K562 (cell line): ENCODE measurements around the gene GON4L. TPM values are rescaled to one million over a fixed set of nuclear protein-coding genes. Genes with fewer than 3 reads are reported as not detected.
"Not testable (repeated sequence)": the region's sequence is repeated elsewhere in the genome, so short reads cannot be mapped to it uniquely, and the experiment has no call there.

Source experiments
- CHD2 ChIP-seq: IDR thresholded peaks from 2 replicates; pipeline ENCODE4 v1.6.1; 2011; ENCODE audit warnings: low read depth, low read length
- CREM ChIP-seq: IDR thresholded peaks from 2 replicates; pipeline ENCODE4 v1.6.1; 2014; ENCODE audit warnings: antibody characterized with exemption, low read depth
- EP300 ChIP-seq: IDR thresholded peaks from 2 replicates; pipeline ENCODE4 v1.6.1; 2012; ENCODE audit warnings: low read length, improper control_type of control experiment
- GATA2 ChIP-seq: sonication (generic); formaldehyde crosslinking; IDR thresholded peaks from 2 replicates; pipeline ENCODE4 v1.4.0; 2020; ENCODE audit warnings: mild to moderate bottlenecking, missing genetic modification reagents
- KDM5B ChIP-seq: fragments of 200-600 bp; sonication (generic); IDR thresholded peaks from 2 replicates; pipeline ENCODE4 v1.6.1; 2012; ENCODE audit warnings: low read depth, mild to moderate bottlenecking, moderate library complexity, low read length, control low read depth, inconsistent platforms; ENCODE audit not compliant: insufficient replicate concordance
- MYC ChIP-seq, 2 experiments: fragments of 250-450 bp in 1 of 2; sonication (Bioruptor Pico) in 1 of 2; IDR thresholded peaks; 2 replicates each; pipeline versions ENCODE4 v1.5.1 to v1.6.1; 2012 to 2021; ENCODE audit warnings: low read depth in 2 of 2, borderline replicate concordance in 1 of 2, improper control_type of control experiment in 1 of 2, low read length in 1 of 2, mild to moderate bottlenecking in 1 of 2, moderate library complexity in 1 of 2
- MYNN ChIP-seq, 2 experiments: sonication (generic); formaldehyde crosslinking in 1 of 2; IDR thresholded peaks; 2 replicates each; pipeline versions ENCODE4 v1.5.0 to v1.6.1; 2016 to 2020; ENCODE audit warnings: antibody characterized with exemption in 1 of 2, missing genetic modification reagents in 1 of 2
- PHF8 ChIP-seq: fragments of 200-600 bp; sonication (generic); IDR thresholded peaks from 2 replicates; pipeline ENCODE4 v1.6.1; 2012; ENCODE audit warnings: mixed run types, mild to moderate bottlenecking, inconsistent platforms, low read length, moderate library complexity, borderline replicate concordance
- RAD21 ChIP-seq, 2 experiments: fragments of 250-450 bp in 1 of 2; fragments of 450-650 bp in 1 of 2; sonication (Bioruptor Pico) in 1 of 2; formaldehyde crosslinking in 1 of 2; IDR thresholded peaks in 1 of 2; conservative IDR thresholded peaks in 1 of 2; 2 replicates each; pipeline versions ENCODE4 v1.4.0 to v1.8.0; 2020 to 2022; ENCODE audit warnings: mild to moderate bottlenecking in 2 of 2, moderate library complexity in 1 of 2
- RBFOX2 ChIP-seq: fragments of 200-400 bp; formaldehyde crosslinking; IDR thresholded peaks from 2 replicates; pipeline ENCODE4 v1.6.1; 2017; ENCODE audit warnings: low read depth, mild to moderate bottlenecking, low read length, moderate library complexity
- SMARCA4 ChIP-seq: fragments of 450-650 bp; IDR thresholded peaks from 2 replicates; pipeline ENCODE4 v1.6.1; 2016
- SMARCE1 ChIP-seq: fragments of 450-650 bp; IDR thresholded peaks from 2 replicates; pipeline ENCODE4 v1.7.1; 2016; ENCODE audit warnings: mild to moderate bottlenecking
- SRF ChIP-seq, 2 experiments: fragments of 250-450, 450-650 bp in 1 of 2; sonication (Bioruptor Pico) in 1 of 2; sonication (generic) in 1 of 2; formaldehyde crosslinking; IDR thresholded peaks; 2 replicates each; pipeline versions ENCODE4 v1.5.0 to v1.5.1; 2020 to 2022; ENCODE audit warnings: mild to moderate bottlenecking in 1 of 2, missing genetic modification reagents in 1 of 2
- UBTF ChIP-seq, 2 experiments: IDR thresholded peaks; 2 replicates each; pipeline ENCODE4 v1.6.1; 2012; ENCODE audit warnings: improper control_type of control experiment in 2 of 2, low read depth in 2 of 2, low read length in 2 of 2, borderline replicate concordance in 1 of 2
- polyA plus RNA-seq, 8 experiments: library from polyadenylated mRNA; depleted of rRNA in 4 of 8; stranded (reverse) in 5 of 8; unstranded in 3 of 8; fragments of >200 nt; fragmentation: Nextera tagmentation in 2 of 8; fragmentation: Illumina TruSeq in 1 of 8; extraction: Ambion mirVana in 2 of 8; extraction: Trizol in 1 of 8; gene quantifications; 2 replicates each; pipeline versions ENCODE4 v1.2.1 to v1.2.3, GENCODE V29; 2011 to 2014; ENCODE audit warnings: inconsistent platforms in 1 of 8, missing spikeins in 1 of 8
- total RNA-seq, 7 experiments: library from RNA; depleted of rRNA in 6 of 7; stranded (reverse); fragments of >200 nt in 6 of 7; fragmentation: Illumina TruSeq in 2 of 7; extraction: Trizol in 2 of 7; gene quantifications; 2 replicates each; pipeline versions ENCODE4 v1.2.1 to v1.2.3, GENCODE V29; 2011 to 2021; ENCODE audit warnings: low replicate concordance in 1 of 7
- TF ChIP-seq, protein P1 (sequence below), 2 experiments: fragments of 450-650 bp; conservative IDR thresholded peaks; 2 replicates each; pipeline ENCODE4 v1.6.1; 2017; ENCODE audit warnings: mild to moderate bottlenecking in 2 of 2, moderate library complexity in 2 of 2
- TF ChIP-seq, protein P2 (sequence below), 2 experiments: fragments of 450-650 bp; IDR thresholded peaks; 2 replicates each; pipeline ENCODE4 v1.6.1; 2018; ENCODE audit warnings: mild to moderate bottlenecking in 2 of 2, low read depth in 1 of 2; ENCODE audit not compliant: partially characterized antibody in 2 of 2

Gene GON4L
- total and polyA plus RNA-seq, 9 of the 15 experiments (the other 6 are each of a cell fraction or from before 2014, with no cell fraction given), result 20.2 to 47.4 (median 33.6) TPM

DNA sequence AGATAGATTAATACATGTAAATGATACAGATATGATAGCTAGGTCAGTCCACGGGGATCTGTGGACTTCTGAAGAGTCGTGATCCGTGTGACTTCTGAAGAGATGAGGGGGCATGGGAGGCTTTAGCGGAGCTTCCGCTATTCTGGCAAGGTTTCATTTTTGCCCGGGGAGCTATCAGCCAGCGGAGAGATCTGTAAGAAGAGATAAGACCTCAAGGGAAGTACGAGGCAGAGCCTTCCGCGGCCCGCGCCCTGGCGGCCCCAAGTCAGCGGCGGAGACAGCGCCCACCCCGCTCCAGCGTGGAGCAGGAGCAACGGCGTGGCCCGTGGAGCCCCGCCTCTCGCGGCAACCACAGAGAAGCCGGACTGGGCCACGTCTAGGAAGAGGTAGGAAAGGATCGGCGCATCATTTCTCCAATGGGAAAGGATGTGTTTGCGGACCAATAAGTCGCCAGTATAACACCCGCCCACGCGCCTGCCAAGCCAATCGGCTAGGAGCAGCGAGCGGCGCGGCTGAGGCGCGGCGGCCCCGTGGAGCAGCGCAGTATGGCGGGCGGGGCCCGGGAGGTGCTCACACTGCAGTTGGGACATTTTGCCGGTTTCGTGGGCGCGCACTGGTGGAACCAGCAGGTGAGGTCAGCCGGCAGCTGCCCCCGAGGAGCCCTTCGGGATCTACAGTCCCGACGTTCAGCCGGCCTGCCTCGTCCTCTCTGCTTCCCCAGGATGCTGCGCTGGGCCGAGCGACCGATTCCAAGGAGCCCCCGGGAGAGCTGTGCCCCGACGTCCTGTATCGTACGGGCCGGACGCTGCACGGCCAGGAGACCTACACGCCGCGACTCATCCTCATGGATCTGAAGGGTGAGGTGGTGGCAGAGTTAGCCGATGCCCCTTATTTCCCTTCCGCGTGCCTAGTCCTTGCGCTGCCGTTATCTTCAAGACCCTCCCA, 111.5 kb downstream of the GON4L start (continued):
- TF ChIP-seq MYNN (IDR thresholded peaks at IDR 0.05) (peak; percentile 19; the same call in 1 of the 2 replicates), SMARCE1 (peak; percentile 85), GATA2 (CRISPR knock-in tag) (peak; percentile 75), CHD2 (peak; percentile 79; the same call in 1 of the 2 replicates), UBTF (IDR thresholded peaks at IDR 0.05; ENCODE audit: borderline replicate concordance in 1 of 2, low read depth in 2 of 2, low read length in 2 of 2) (peak; percentile 71 to 83; a peak in 2 of 4 replicates), SRF (CRISPR knock-in tag; IDR thresholded peaks at IDR 0.05) (peak in 1 of 2 experiments; percentile 47; a peak in 1 of 4 replicates), RAD21 (CRISPR knock-in tag; conservative IDR thresholded peaks at IDR 0.05 in 1 of 2, IDR thresholded peaks at IDR 0.05 in 1 of 2) (peak in 1 of 2 experiments; percentile 23; a peak in 1 of 4 replicates), RBFOX2 (peak; percentile 89), KDM5B (peak; percentile 88), CREM (peak; percentile 70), PHF8 (peak; percentile 66; the same call in 1 of the 2 replicates), EP300 (peak; percentile 29; the same call in 1 of the 2 replicates), MYC (IDR thresholded peaks at IDR 0.05; ENCODE audit: low read depth, low read length) (peak; percentile 92), SMARCA4 (peak; percentile 85)
- TF ChIP-seq MYNN (CRISPR knock-in tag; IDR thresholded peaks at IDR 0.05); MYC (CRISPR knock-in tag; IDR thresholded peaks at IDR 0.05; ENCODE audit: borderline replicate concordance, low read depth): not testable (repeated sequence)
- TF ChIP-seq, protein P1, sequence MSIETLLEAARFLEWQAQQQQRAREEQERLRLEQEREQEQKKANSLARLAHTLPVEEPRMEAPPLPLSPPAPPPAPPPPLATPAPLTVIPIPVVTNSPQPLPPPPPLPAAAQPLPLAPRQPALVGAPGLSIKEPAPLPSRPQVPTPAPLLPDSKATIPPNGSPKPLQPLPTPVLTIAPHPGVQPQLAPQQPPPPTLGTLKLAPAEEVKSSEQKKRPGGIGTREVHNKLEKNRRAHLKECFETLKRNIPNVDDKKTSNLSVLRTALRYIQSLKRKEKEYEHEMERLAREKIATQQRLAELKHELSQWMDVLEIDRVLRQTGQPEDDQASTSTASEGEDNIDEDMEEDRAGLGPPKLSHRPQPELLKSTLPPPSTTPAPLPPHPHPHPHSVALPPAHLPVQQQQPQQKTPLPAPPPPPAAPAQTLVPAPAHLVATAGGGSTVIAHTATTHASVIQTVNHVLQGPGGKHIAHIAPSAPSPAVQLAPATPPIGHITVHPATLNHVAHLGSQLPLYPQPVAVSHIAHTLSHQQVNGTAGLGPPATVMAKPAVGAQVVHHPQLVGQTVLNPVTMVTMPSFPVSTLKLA (conservative IDR thresholded peaks at IDR 0.05), result peak; percentile 88 to 95
- TF ChIP-seq, protein P2, sequence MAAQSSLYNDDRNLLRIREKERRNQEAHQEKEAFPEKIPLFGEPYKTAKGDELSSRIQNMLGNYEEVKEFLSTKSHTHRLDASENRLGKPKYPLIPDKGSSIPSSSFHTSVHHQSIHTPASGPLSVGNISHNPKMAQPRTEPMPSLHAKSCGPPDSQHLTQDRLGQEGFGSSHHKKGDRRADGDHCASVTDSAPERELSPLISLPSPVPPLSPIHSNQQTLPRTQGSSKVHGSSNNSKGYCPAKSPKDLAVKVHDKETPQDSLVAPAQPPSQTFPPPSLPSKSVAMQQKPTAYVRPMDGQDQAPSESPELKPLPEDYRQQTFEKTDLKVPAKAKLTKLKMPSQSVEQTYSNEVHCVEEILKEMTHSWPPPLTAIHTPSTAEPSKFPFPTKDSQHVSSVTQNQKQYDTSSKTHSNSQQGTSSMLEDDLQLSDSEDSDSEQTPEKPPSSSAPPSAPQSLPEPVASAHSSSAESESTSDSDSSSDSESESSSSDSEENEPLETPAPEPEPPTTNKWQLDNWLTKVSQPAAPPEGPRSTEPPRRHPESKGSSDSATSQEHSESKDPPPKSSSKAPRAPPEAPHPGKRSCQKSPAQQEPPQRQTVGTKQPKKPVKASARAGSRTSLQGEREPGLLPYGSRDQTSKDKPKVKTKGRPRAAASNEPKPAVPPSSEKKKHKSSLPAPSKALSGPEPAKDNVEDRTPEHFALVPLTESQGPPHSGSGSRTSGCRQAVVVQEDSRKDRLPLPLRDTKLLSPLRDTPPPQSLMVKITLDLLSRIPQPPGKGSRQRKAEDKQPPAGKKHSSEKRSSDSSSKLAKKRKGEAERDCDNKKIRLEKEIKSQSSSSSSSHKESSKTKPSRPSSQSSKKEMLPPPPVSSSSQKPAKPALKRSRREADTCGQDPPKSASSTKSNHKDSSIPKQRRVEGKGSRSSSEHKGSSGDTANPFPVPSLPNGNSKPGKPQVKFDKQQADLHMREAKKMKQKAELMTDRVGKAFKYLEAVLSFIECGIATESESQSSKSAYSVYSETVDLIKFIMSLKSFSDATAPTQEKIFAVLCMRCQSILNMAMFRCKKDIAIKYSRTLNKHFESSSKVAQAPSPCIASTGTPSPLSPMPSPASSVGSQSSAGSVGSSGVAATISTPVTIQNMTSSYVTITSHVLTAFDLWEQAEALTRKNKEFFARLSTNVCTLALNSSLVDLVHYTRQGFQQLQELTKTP (IDR thresholded peaks at IDR 0.05; ENCODE audit: low read depth in 1 of 2, partially characterized antibody in 2 of 2), result peak; percentile 27 to 49
